ENCODE measurements around the gene PGM2.

PGM2 gene

DNA sequence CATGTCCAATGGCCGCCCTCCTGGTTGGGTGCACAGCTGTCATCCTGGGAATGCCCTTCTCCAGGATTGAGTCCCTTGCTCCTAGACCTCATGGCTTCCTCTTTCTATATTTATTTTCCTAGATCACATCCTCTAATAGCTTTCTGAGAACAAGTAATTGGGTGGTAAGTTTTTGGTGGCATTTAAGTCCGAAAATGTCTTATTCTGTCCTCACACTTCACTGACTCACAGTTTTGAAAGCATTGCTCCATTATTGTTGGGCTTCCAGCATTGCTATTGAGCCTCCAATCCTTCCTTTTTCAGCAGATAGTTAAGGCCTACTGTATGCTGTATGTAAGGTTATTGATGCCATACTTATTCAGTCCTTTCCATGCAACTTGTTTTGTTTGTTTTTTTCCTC is 25.9 kb downstream of the PGM2 start:
- Histone ChIP-seq H3K36me3 (ENCODE audit: insufficient read depth, low read length) (peaks cover 60% of the 10 kb centered on the region), H3K4me2 (ENCODE audit: insufficient read depth, low read length) (no peak overlapping the region), H3K9me3 (ENCODE audit: insufficient read depth, low read length, severe bottlenecking) (no peaks in the 10 kb centered on the region), H3K9ac (ENCODE audit: low read depth, low read length) (no peak overlapping the region), H3K4me3 (ENCODE audit: low read depth in 1 of 2, low read length in 2 of 2) (no peak overlapping the region), H3K27me3 (ENCODE audit: insufficient read depth, low read length, poor library complexity) (no peaks in the 10 kb centered on the region), H4K20me1 (ENCODE audit: insufficient read depth, low read length) (no peaks in the 10 kb centered on the region), H3K79me2 (ENCODE audit: insufficient read depth, low read length) (no peaks in the 10 kb centered on the region), H3K4me1 (ENCODE audit: insufficient read depth, low read length) (no peaks in the 10 kb centered on the region), H3K27ac (ENCODE audit: low read length) (no peak overlapping the region), H2AFZ (ENCODE audit: low read depth, low read length) (no peak overlapping the region)
- TF ChIP-seq, protein P1, sequence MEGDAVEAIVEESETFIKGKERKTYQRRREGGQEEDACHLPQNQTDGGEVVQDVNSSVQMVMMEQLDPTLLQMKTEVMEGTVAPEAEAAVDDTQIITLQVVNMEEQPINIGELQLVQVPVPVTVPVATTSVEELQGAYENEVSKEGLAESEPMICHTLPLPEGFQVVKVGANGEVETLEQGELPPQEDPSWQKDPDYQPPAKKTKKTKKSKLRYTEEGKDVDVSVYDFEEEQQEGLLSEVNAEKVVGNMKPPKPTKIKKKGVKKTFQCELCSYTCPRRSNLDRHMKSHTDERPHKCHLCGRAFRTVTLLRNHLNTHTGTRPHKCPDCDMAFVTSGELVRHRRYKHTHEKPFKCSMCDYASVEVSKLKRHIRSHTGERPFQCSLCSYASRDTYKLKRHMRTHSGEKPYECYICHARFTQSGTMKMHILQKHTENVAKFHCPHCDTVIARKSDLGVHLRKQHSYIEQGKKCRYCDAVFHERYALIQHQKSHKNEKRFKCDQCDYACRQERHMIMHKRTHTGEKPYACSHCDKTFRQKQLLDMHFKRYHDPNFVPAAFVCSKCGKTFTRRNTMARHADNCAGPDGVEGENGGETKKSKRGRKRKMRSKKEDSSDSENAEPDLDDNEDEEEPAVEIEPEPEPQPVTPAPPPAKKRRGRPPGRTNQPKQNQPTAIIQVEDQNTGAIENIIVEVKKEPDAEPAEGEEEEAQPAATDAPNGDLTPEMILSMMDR (IDR thresholded peaks at IDR 0.05; ENCODE audit: borderline replicate concordance, extremely low read depth, low read length, poor library complexity, severe bottlenecking): no peak
- no peak for TF ChIP-seq EZH2 (IDR thresholded peaks at IDR 0.05; ENCODE audit: borderline replicate concordance, low read depth, low read length, severe bottlenecking)
- DNase-seq (no peak), ATAC-seq (ENCODE audit: insufficient read depth, low read depth) (no peak)

DNA sequence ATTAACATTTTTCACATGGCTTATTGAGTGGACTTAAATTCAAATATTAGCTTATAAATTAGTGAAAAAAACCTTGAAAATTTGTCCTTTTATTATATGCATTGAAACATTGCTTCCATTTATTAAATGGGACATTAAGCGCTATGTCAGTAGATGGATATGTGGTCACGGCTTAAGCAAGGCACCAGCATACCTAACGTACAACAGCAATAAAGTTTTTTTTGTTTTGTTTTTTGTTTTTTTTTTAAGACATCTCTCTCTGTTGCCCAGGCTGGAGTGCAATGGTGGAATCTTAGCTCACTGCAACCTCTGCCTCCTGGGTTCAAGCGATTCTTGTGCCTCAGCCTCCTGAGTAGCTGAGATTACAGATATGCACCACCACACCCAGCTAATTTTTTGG is 31.6 kb downstream of the PGM2 start:
- Histone ChIP-seq H3K4me1 (ENCODE audit: insufficient read depth, low read length) (no peaks in the 10 kb centered on the region), H3K9ac (ENCODE audit: low read depth, low read length) (no peak overlapping the region), H3K27ac (ENCODE audit: low read length) (no peak overlapping the region), H4K20me1 (ENCODE audit: insufficient read depth, low read length) (no peaks in the 10 kb centered on the region), H3K27me3 (ENCODE audit: insufficient read depth, low read length, poor library complexity) (no peaks in the 10 kb centered on the region), H3K36me3 (ENCODE audit: insufficient read depth, low read length) (peaks cover 60% of the 10 kb centered on the region), H3K79me2 (ENCODE audit: insufficient read depth, low read length) (no peaks in the 10 kb centered on the region), H3K4me2 (ENCODE audit: insufficient read depth, low read length) (no peak overlapping the region), H3K4me3 (ENCODE audit: low read depth in 1 of 2, low read length in 2 of 2) (no peak overlapping the region), H2AFZ (ENCODE audit: low read depth, low read length) (no peak overlapping the region), H3K9me3 (ENCODE audit: insufficient read depth, low read length, severe bottlenecking) (no peaks in the 10 kb centered on the region)
- DNase-seq (no peak), ATAC-seq (ENCODE audit: insufficient read depth, low read depth) (no peak)
- no peak for TF ChIP-seq EZH2 (IDR thresholded peaks at IDR 0.05; ENCODE audit: borderline replicate concordance, low read depth, low read length, severe bottlenecking)

DNA sequence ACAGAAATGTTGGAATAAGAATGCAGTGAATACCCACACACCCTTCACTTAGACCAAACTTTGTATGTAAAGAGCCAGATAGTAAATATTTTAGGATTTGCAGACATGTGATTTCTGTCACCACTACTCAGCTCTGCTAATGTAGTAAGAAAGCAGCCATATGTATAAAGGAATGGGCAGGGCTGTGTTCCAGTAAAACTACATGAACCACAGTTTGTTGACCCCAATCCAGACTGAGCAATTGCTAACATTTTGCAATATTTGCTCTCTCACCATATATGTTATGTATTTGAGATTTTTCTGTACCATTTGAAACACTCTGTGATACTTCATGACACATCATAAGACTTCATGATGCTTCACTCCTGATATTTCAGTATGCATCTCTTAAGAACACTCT is 32.4 kb downstream of the PGM2 start:
- H3K36me3 ChIP-seq (ENCODE audit: insufficient read depth, low read length): peaks cover 62% of the 10 kb centered on the region
- H3K79me2 ChIP-seq (ENCODE audit: insufficient read depth, low read length): no peaks in the 10 kb centered on the region
- no peaks in the 10 kb centered on the region for H4K20me1 ChIP-seq (ENCODE audit: insufficient read depth, low read length)
- H2AFZ ChIP-seq (ENCODE audit: low read depth, low read length): no peak overlapping the region
- no peaks in the 10 kb centered on the region for H3K27me3 ChIP-seq (ENCODE audit: insufficient read depth, low read length, poor library complexity)
- DNase-seq (no peak), ATAC-seq (ENCODE audit: insufficient read depth, low read depth) (no peak)
- no peak overlapping the region for H3K9ac ChIP-seq (ENCODE audit: low read depth, low read length)
- H3K9me3 ChIP-seq (ENCODE audit: insufficient read depth, low read length, severe bottlenecking): no peaks in the 10 kb centered on the region
- no peak overlapping the region for H3K4me2 ChIP-seq (ENCODE audit: insufficient read depth, low read length)
- no peaks in the 10 kb centered on the region for H3K4me1 ChIP-seq (ENCODE audit: insufficient read depth, low read length)
- H3K4me3 ChIP-seq (ENCODE audit: low read depth in 1 of 2, low read length in 2 of 2): no peak overlapping the region
- no peak overlapping the region for H3K27ac ChIP-seq (ENCODE audit: low read length)
- TF ChIP-seq EZH2 (IDR thresholded peaks at IDR 0.05; ENCODE audit: borderline replicate concordance, low read depth, low read length, severe bottlenecking): no peak
- TF ChIP-seq, protein P1 (IDR thresholded peaks at IDR 0.05; ENCODE audit: borderline replicate concordance, extremely low read depth, low read length, poor library complexity, severe bottlenecking): no peak

DNA sequence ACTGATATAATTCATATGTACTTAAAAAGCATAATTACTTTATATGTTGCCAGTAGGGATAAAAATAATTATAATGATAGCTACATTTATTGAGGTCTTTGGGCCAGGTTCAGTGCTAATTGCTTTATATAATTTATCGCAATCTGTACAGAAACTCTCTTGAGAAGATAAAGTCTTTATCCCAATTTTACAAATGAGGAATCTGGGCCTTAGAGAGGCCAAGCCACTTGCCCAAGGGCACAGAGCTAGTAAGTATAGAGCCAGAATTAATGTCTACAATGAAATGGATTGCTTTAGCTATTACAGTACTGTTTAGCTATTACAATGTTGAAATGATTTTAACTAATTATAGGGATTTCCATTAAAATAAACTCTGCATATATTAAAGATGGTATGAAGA is 33.8 kb downstream of the PGM2 start:
- Histone ChIP-seq H3K9me3 (ENCODE audit: insufficient read depth, low read length, severe bottlenecking) (no peaks in the 10 kb centered on the region), H3K9ac (ENCODE audit: low read depth, low read length) (no peak overlapping the region), H3K4me3 (ENCODE audit: low read depth in 1 of 2, low read length in 2 of 2) (no peak overlapping the region), H3K27ac (ENCODE audit: low read length) (no peak overlapping the region), H3K4me1 (ENCODE audit: insufficient read depth, low read length) (no peaks in the 10 kb centered on the region), H2AFZ (ENCODE audit: low read depth, low read length) (no peak overlapping the region), H3K36me3 (ENCODE audit: insufficient read depth, low read length) (peaks cover 57% of the 10 kb centered on the region), H3K4me2 (ENCODE audit: insufficient read depth, low read length) (no peak overlapping the region), H3K27me3 (ENCODE audit: insufficient read depth, low read length, poor library complexity) (no peaks in the 10 kb centered on the region), H3K79me2 (ENCODE audit: insufficient read depth, low read length) (no peaks in the 10 kb centered on the region), H4K20me1 (ENCODE audit: insufficient read depth, low read length) (no peaks in the 10 kb centered on the region)
- DNase-seq (no peak), ATAC-seq (ENCODE audit: insufficient read depth, low read depth) (no peak)
- TF ChIP-seq EZH2 (IDR thresholded peaks at IDR 0.05; ENCODE audit: borderline replicate concordance, low read depth, low read length, severe bottlenecking): no peak
- TF ChIP-seq, protein P1 (IDR thresholded peaks at IDR 0.05; ENCODE audit: borderline replicate concordance, extremely low read depth, low read length, poor library complexity, severe bottlenecking): no peak
